GM12878 (cell line): ENCODE data around the gene KRT6C. TPM values are rescaled to one million over a fixed set of nuclear protein-coding genes. Genes with fewer than 3 reads are reported as not detected.

ENCODE experiments used
- ATAC-seq: fragments of 200-7000 bp; cut with Tn5 transposase; 3 replicates; pipeline ENCODE4 v1.9.1; 2020; ENCODE audit warnings: mild to moderate bottlenecking, moderate library complexity
- BruUV-seq: library from RNA; stranded (reverse); fragments of 400-500 nt; replicated peaks from 2 replicates; lab custom pipeline; 2021; lab: Mats Ljungman, UMichigan
- CTCF ChIA-PET: fragments of 300-600 bp; sonication (Branson Sonifier 250); formaldehyde crosslinking; extraction: SDS; loops from one replicate; lab custom pipeline; 2021; ENCODE audit warnings: inconsistent platforms; lab: Yijun Ruan, JAX
- POLR2A ChIA-PET: fragments of 350-600 bp; formaldehyde crosslinking; extraction: SDS; loops from one replicate; lab custom pipeline; 2021; ENCODE audit warnings: inconsistent platforms; lab: Charles Lee
- RAD21 ChIA-PET: fragments of 300-600 bp; sonication (Branson Sonifier 250); formaldehyde crosslinking; loops from one replicate; lab custom pipeline; 2023; ENCODE audit warnings: antibody characterized with exemption; ENCODE audit not compliant: unreplicated experiment; lab: Charles Lee
- SMC1A ChIA-PET: fragments of 300-600 bp; sonication (Branson Sonifier 250); formaldehyde crosslinking; loops from one replicate; lab custom pipeline; 2023; ENCODE audit not compliant: unreplicated experiment, uncharacterized antibody; lab: Charles Lee
- DNase-seq: peaks from one replicate; pipeline ENCODE4 v3.0.0-alpha.2; 2011; ENCODE audit warnings: low read depth, low spot score
- FAIRE-seq: peaks from 3 replicates; lab custom pipeline; 2011; peaks lifted over from hg19 to GRCh38; lab: Jason Lieb, UNC
- H2AFZ ChIP-seq: 2 replicates; pipeline ENCODE4 v1.6.0; 2011; ENCODE audit warnings: low read depth, low read length, control low read depth; ENCODE audit not compliant: control insufficient read depth
- H3K27ac ChIP-seq: 2 replicates; pipeline ENCODE4 v1.5.1; 2011; ENCODE audit warnings: control low read depth; ENCODE audit not compliant: control insufficient read depth, insufficient read depth
- H3K27me3 ChIP-seq, 2 experiments: replicated peaks in 1 of 2; 2 replicates each; pipeline versions ENCODE4 v1.6.0 to v1.6.1; 2011; ENCODE audit warnings: low read length in 1 of 2; ENCODE audit not compliant: control insufficient read depth in 2 of 2, insufficient read depth in 2 of 2
- H3K36me3 ChIP-seq, 2 experiments: 2 replicates each; pipeline ENCODE4 v1.5.1; 2011; ENCODE audit warnings: low read length in 1 of 2; ENCODE audit not compliant: control insufficient read depth in 2 of 2, insufficient read depth in 2 of 2
- H3K4me1 ChIP-seq: 2 replicates; pipeline ENCODE4 v1.6.1; 2011; ENCODE audit warnings: mild to moderate bottlenecking, low read length, moderate library complexity, mixed read lengths; ENCODE audit not compliant: control insufficient read depth, insufficient read depth
- H3K4me2 ChIP-seq: 2 replicates; pipeline ENCODE4 v1.6.0; 2011; ENCODE audit warnings: control low read depth; ENCODE audit not compliant: control insufficient read depth, insufficient read depth
- H3K4me3 ChIP-seq: fragments of 200-600 bp; sonication (generic); 2 replicates; pipeline ENCODE4 v1.5.1; 2016
- H3K79me2 ChIP-seq: 2 replicates; pipeline ENCODE4 v1.6.0; 2011; ENCODE audit warnings: low read length; ENCODE audit not compliant: control insufficient read depth, insufficient read depth
- H3K9ac ChIP-seq: 2 replicates; pipeline ENCODE4 v1.8.0; 2011; ENCODE audit warnings: low read length, control low read depth, mixed read lengths; ENCODE audit not compliant: control insufficient read depth, insufficient read depth
- H3K9me3 ChIP-seq: replicated peaks from 3 replicates; pipeline ENCODE4 v1.5.1; 2011; ENCODE audit warnings: mild to moderate bottlenecking, low read length; ENCODE audit not compliant: control insufficient read depth, insufficient read depth
- H4K20me1 ChIP-seq: 2 replicates; pipeline ENCODE4 v1.6.0; 2011; ENCODE audit not compliant: control insufficient read depth, insufficient read depth
- CBX3 ChIP-seq: fragments of 200-600 bp; sonication (generic); IDR thresholded peaks from 2 replicates; pipeline ENCODE4 v1.6.1; 2016; ENCODE audit warnings: low read depth, borderline replicate concordance
- HDGF ChIP-seq: fragments of 450-650 bp; IDR thresholded peaks from 2 replicates; pipeline ENCODE4 v1.6.1; 2016; ENCODE audit warnings: antibody characterized with exemption
- MEF2B ChIP-seq: fragments of 450-650 bp; IDR thresholded peaks from 2 replicates; pipeline ENCODE4 v1.6.1; 2018; ENCODE audit warnings: mild to moderate bottlenecking, moderate library complexity; ENCODE audit not compliant: partially characterized antibody, poor library complexity, severe bottlenecking
- RCOR1 ChIP-seq: conservative IDR thresholded peaks from 2 replicates; pipeline ENCODE4 v1.6.1; 2012; ENCODE audit warnings: low read depth, low read length, improper control_type of control experiment
- SMAD1 ChIP-seq: fragments of 450-650 bp; IDR thresholded peaks from 2 replicates; pipeline ENCODE4 v1.6.1; 2018; ENCODE audit warnings: mild to moderate bottlenecking, low read depth; ENCODE audit not compliant: partially characterized antibody
- SP1 ChIP-seq: IDR thresholded peaks from one replicate; pipeline ENCODE4 v1.6.1; 2011; ENCODE audit warnings: low read depth, low read length
- TARDBP ChIP-seq: IDR thresholded peaks from 2 replicates; pipeline ENCODE4 v1.6.1; 2016; ENCODE audit warnings: borderline replicate concordance
- ZBTB40 ChIP-seq: fragments of 450-650 bp; IDR thresholded peaks from 2 replicates; pipeline ENCODE4 v1.6.1; 2016; ENCODE audit warnings: mild to moderate bottlenecking, moderate library complexity, borderline replicate concordance
- ZNF207 ChIP-seq: fragments of 450-650 bp; IDR thresholded peaks from 2 replicates; pipeline ENCODE4 v1.6.1; 2014; ENCODE audit warnings: antibody characterized with exemption, mild to moderate bottlenecking, borderline replicate concordance
- ZNF217 ChIP-seq: fragments of 450-650 bp; IDR thresholded peaks from 2 replicates; pipeline ENCODE4 v1.6.1; 2017; ENCODE audit warnings: antibody characterized with exemption, mild to moderate bottlenecking
- WGBS: methylation state at CpG from one replicate; pipeline ENCODE4 v1.1.6; 2016; ENCODE audit warnings: low lambda C conversion rate; ENCODE audit not compliant: insufficient replicate concordance, insufficient coverage; ENCODE audit errors: missing lambda C conversion rate; 5-methylcytosine and 5-hydroxymethylcytosine counted together
- in situ Hi-C: fragments of 300-500 bp; cut with MboI; formaldehyde crosslinking; loops from 9 replicates; pipeline ENCODE4 v1.14.3; 2018; ENCODE audit warnings: mixed read lengths
- intact Hi-C: fragments of 100-400 bp; cut with micrococcal nuclease; formaldehyde crosslinking; loops from one replicate; pipeline ENCODE4 v1.14.2; 2022; ENCODE audit not compliant: unreplicated experiment
- polyA plus RNA-seq, 11 experiments: library from polyadenylated mRNA; depleted of rRNA in 4 of 11; unstranded in 6 of 11; stranded (reverse) in 5 of 11; fragments of >200 nt; fragmentation: Nextera tagmentation in 4 of 11; fragmentation: Illumina TruSeq in 1 of 11; extraction: Ambion mirVana in 4 of 11; extraction: Trizol in 1 of 11; gene quantifications; 1 replicate in 1 of 11; 2 replicates in 10 of 11; pipeline versions ENCODE4 v1.2.1 to v1.2.3, GENCODE V29; 2011 to 2016; ENCODE audit warnings: inconsistent platforms in 2 of 11, missing spikeins in 2 of 11, low read depth in 1 of 11
- total RNA-seq, 4 experiments: library from RNA; depleted of rRNA in 3 of 4; stranded (reverse); fragments of >200 nt in 3 of 4; fragmentation: Illumina TruSeq in 1 of 4; extraction: Trizol in 1 of 4; gene quantifications; 2 replicates each; pipeline versions ENCODE4 v1.2.1 to v1.2.3, GENCODE V29; 2013 to 2021
- TF ChIP-seq, protein P1 (sequence below): fragments of 450-650 bp; IDR thresholded peaks from 2 replicates; pipeline ENCODE4 v1.6.1; 2017; ENCODE audit warnings: mild to moderate bottlenecking, moderate library complexity

The KRT6C gene
- total and polyA plus RNA-seq, 10 of the 15 experiments (the other 5 are each of a cell fraction or from before 2014, with no cell fraction given) = not detected

DNA sequence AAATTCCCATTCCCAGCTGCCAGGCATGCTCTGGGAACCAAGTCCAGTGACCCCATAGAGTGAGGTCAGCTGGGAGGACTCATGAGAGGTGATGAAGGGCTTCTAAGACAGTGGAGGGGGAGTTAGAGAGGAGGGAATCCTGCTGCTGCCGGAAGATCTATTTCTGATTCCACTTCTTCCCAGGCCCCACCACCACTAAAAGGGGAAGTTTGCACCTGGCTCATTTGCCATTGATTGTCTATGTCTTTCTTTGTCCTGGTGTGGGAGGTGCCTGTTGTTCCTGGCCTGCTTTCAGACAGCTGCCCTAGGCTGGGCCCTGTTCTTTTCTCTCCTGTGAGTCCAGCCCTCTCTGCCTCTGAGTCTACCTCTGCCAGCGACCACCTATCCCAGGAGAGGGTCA, 22.4 kb upstream of the KRT6C start:
- intact Hi-C loops (no loop called here), in situ Hi-C loops (no loop called here)
- POLR2A ChIA-PET = no interaction called here
- SMC1A ChIA-PET = no interaction called here
- RAD21 ChIA-PET = no interaction called here
- Histone ChIP-seq H4K20me1 (no peaks in the 10 kb centered on the region), H3K27me3 (peaks cover 0 to 6% of the 10 kb centered on the region in 2 experiments; a peak in 2 of 4 replicates), H3K4me3 (no peak overlapping the region), H2AFZ (no peak overlapping the region), H3K27ac (no peak overlapping the region), H3K9ac (no peak overlapping the region), H3K36me3 (no peaks in the 10 kb centered on the region), H3K9me3 (no peaks in the 10 kb centered on the region), H3K79me2 (no peaks in the 10 kb centered on the region), H3K4me2 (no peak overlapping the region), H3K4me1 (no peaks in the 10 kb centered on the region)
- TF ChIP-seq TARDBP (no peak), SMAD1 (no peak), RCOR1 (no peak), ZNF207 (no peak), HDGF (no peak), CBX3 (no peak), SP1 (no peak), MEF2B (no peak)
- whole genome bisulfite sequencing = 3% methylated on average over 2 of the region's 2 CpGs
- DNase-seq (no peak), FAIRE-seq (no peak), ATAC-seq (no peak)
- CTCF ChIA-PET = no interaction called here
- BruUV-seq = no TSS peak

GRCh38 chr12:52495389-52495788, 21.8 kb upstream of the KRT6C start:
- Histone ChIP-seq H4K20me1 (no peaks in the 10 kb centered on the region), H3K4me2 (no peak overlapping the region), H3K4me1 (no peaks in the 10 kb centered on the region), H3K27ac (no peak overlapping the region), H3K4me3 (no peak overlapping the region), H3K9me3 (no peaks in the 10 kb centered on the region), H3K27me3 (peaks cover 0 to 6% of the 10 kb centered on the region in 2 experiments; a peak in 2 of 4 replicates), H3K79me2 (no peaks in the 10 kb centered on the region), H3K36me3 (no peaks in the 10 kb centered on the region), H3K9ac (no peak overlapping the region), H2AFZ (no peak overlapping the region)
- ATAC-seq = no peak
- DNase-seq = no peak
- FAIRE-seq = no peak
- POLR2A ChIA-PET = no interaction called here
- CTCF ChIA-PET = no interaction called here
- SMC1A ChIA-PET = no interaction called here
- in situ Hi-C loops (no loop called here), intact Hi-C loops (no loop called here)
- 19% methylated on average over 3 of the region's 3 CpGs for WGBS
- RAD21 ChIA-PET = no interaction called here
- no TSS peak for BruUV-seq
- TF ChIP-seq ZNF217 (no peak), ZBTB40 (no peak)
- TF ChIP-seq, protein P1, sequence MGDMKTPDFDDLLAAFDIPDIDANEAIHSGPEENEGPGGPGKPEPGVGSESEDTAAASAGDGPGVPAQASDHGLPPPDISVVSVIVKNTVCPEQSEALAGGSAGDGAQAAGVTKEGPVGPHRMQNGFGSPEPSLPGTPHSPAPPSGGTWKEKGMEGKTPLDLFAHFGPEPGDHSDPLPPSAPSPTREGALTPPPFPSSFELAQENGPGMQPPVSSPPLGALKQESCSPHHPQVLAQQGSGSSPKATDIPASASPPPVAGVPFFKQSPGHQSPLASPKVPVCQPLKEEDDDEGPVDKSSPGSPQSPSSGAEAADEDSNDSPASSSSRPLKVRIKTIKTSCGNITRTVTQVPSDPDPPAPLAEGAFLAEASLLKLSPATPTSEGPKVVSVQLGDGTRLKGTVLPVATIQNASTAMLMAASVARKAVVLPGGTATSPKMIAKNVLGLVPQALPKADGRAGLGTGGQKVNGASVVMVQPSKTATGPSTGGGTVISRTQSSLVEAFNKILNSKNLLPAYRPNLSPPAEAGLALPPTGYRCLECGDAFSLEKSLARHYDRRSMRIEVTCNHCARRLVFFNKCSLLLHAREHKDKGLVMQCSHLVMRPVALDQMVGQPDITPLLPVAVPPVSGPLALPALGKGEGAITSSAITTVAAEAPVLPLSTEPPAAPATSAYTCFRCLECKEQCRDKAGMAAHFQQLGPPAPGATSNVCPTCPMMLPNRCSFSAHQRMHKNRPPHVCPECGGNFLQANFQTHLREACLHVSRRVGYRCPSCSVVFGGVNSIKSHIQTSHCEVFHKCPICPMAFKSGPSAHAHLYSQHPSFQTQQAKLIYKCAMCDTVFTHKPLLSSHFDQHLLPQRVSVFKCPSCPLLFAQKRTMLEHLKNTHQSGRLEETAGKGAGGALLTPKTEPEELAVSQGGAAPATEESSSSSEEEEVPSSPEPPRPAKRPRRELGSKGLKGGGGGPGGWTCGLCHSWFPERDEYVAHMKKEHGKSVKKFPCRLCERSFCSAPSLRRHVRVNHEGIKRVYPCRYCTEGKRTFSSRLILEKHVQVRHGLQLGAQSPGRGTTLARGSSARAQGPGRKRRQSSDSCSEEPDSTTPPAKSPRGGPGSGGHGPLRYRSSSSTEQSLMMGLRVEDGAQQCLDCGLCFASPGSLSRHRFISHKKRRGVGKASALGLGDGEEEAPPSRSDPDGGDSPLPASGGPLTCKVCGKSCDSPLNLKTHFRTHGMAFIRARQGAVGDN = no peak
